ENCODE measurements around the gene SIKE1. TPM values are rescaled to one million over a fixed set of nuclear protein-coding genes. Genes with fewer than 3 reads are reported as not detected.
A peak's percentile ranks its signal among the peaks of the same experiment; 100 is the strongest.

The SIKE1 gene
- total and polyA plus RNA-seq, 2 experiments from 2014 or later, result 40.5 to 50.1 TPM

DNA sequence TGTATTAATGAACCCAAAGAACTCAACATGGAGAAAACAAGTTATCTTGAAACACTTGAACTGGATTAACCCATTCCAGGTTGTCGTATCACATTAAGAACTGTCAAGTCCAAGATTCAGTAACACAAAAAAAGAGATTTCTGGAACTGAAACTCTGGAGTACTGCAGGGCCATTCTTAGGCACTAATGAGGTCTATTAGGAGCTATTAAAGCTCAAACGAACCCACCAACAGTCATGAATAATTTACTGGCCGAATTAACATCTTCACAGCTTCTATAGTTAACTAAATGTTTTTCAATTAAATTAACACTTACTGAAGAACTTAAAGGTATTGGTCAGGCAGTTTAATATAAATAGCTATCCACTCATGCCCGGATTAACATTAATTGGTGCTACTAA lies 27.3 kb downstream of the SIKE1 start:
- TF ChIP-seq EZH2phosphoT487 (IDR thresholded peaks at IDR 0.05; ENCODE audit: low read depth, severe bottlenecking, unreplicated experiment) (no peak), EZH2 (IDR thresholded peaks at IDR 0.05; ENCODE audit: borderline replicate concordance) (no peak), CTCF (IDR thresholded peaks at IDR 0.05; ENCODE audit: poor library complexity) (no peak)
- no peak overlapping the region for H3K4me3 ChIP-seq
- H2AFZ ChIP-seq, result no peak overlapping the region
- no peaks in the 10 kb centered on the region for H3K9me2 ChIP-seq (replicated peaks; ENCODE audit: insufficient read depth)
- H3K9me3 ChIP-seq (ENCODE audit: low read depth), result no peaks in the 10 kb centered on the region
- H3K36me3 ChIP-seq (replicated peaks; ENCODE audit: insufficient read depth, low read depth), result peaks cover 7% of the 10 kb centered on the region
- H3K27ac ChIP-seq, result no peak overlapping the region
- peaks cover 25% of the 10 kb centered on the region for H3K4me1 ChIP-seq (ENCODE audit: insufficient read depth)
- 76% methylated on average over 4 of the region's 4 CpGs for WGBS (ENCODE audit: low lambda C conversion rate, missing lambda C conversion rate)
- no peaks in the 10 kb centered on the region for H3K27me3 ChIP-seq
- peak overlapping the region; percentile 90 for H3K4me2 ChIP-seq
- no peak for DNase-seq (ENCODE audit: low spot score)
- H3K79me2 ChIP-seq, result peaks cover 91% of the 10 kb centered on the region
- H4K20me1 ChIP-seq (ENCODE audit: insufficient read depth, poor library complexity, severe bottlenecking), result peaks cover 90% of the 10 kb centered on the region

DNA sequence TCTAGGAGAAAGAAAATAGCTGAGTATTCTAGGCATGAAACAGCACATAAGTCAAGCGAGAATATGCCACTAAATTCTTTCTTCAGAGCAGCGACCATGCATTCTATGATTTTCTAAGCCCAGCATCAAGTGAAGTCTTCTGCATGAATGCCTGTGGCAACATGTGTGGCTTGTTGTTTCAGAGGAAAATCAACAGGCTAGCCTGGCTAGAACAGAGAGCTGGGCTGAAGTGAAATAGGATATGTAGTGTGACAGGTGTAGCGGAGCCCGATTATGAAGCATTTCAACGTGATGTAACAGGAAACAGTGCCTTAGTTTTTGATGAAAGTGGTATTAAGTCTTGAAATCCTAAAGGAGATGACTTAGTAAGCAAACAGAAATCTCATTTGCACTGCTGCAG lies 29.7 kb downstream of the SIKE1 start:
- Histone ChIP-seq H3K36me3 (replicated peaks; ENCODE audit: insufficient read depth, low read depth) (peaks cover 7% of the 10 kb centered on the region), H2AFZ (no peak overlapping the region), H3K27me3 (no peaks in the 10 kb centered on the region), H3K9me2 (replicated peaks; ENCODE audit: insufficient read depth) (no peaks in the 10 kb centered on the region), H4K20me1 (ENCODE audit: insufficient read depth, poor library complexity, severe bottlenecking) (peaks cover 98% of the 10 kb centered on the region), H3K9me3 (ENCODE audit: low read depth) (no peaks in the 10 kb centered on the region), H3K4me3 (no peak overlapping the region), H3K4me1 (ENCODE audit: insufficient read depth) (peaks cover 21% of the 10 kb centered on the region), H3K4me2 (peak overlapping the region; percentile 18), H3K27ac (no peak overlapping the region), H3K79me2 (peaks cover 100% of the 10 kb centered on the region)
- WGBS (ENCODE audit: low lambda C conversion rate, missing lambda C conversion rate), result 78% methylated on average over 5 of the region's 5 CpGs
- no peak for DNase-seq (ENCODE audit: low spot score)
- TF ChIP-seq EZH2 (IDR thresholded peaks at IDR 0.05; ENCODE audit: borderline replicate concordance) (no peak), CTCF (IDR thresholded peaks at IDR 0.05; ENCODE audit: poor library complexity) (no peak), EZH2phosphoT487 (IDR thresholded peaks at IDR 0.05; ENCODE audit: low read depth, severe bottlenecking, unreplicated experiment) (no peak)

- TF ChIP-seq EZH2phosphoT487 (IDR thresholded peaks at IDR 0.05; ENCODE audit: low read depth, severe bottlenecking, unreplicated experiment) (no peak), CTCF (IDR thresholded peaks at IDR 0.05; ENCODE audit: poor library complexity) (no peak), EZH2 (IDR thresholded peaks at IDR 0.05; ENCODE audit: borderline replicate concordance) (no peak)
- peaks cover 12% of the 10 kb centered on the region for H3K4me1 ChIP-seq (ENCODE audit: insufficient read depth)
- H3K9me3 ChIP-seq (ENCODE audit: low read depth), result no peaks in the 10 kb centered on the region
- no peak for DNase-seq (ENCODE audit: low spot score)
- H3K27ac ChIP-seq, result no peak overlapping the region
- H3K27me3 ChIP-seq, result no peaks in the 10 kb centered on the region
- H3K36me3 ChIP-seq (replicated peaks; ENCODE audit: insufficient read depth, low read depth), result peaks cover 7% of the 10 kb centered on the region
- no peaks in the 10 kb centered on the region for H3K9me2 ChIP-seq (replicated peaks; ENCODE audit: insufficient read depth)
- H3K4me3 ChIP-seq, result no peak overlapping the region
- WGBS (ENCODE audit: low lambda C conversion rate, missing lambda C conversion rate), result 91% methylated on average over 5 of the region's 5 CpGs
- no peak overlapping the region for H2AFZ ChIP-seq
- peaks cover 98% of the 10 kb centered on the region for H4K20me1 ChIP-seq (ENCODE audit: insufficient read depth, poor library complexity, severe bottlenecking)
- peaks cover 100% of the 10 kb centered on the region for H3K79me2 ChIP-seq
- H3K4me2 ChIP-seq, result no peak overlapping the region
These were observed 30.6 kb downstream of the SIKE1 start for GRCh38 chr1:114749835-114750234.

Data from hepatocyte (in vitro differentiated cells).